WTC11 (cell line): ENCODE measurements around the gene KRTAP10-7. TPM values are rescaled to one million over a fixed set of nuclear protein-coding genes. Genes with fewer than 3 reads are reported as not detected.
"Not testable (repeated sequence)": the region's sequence is repeated elsewhere in the genome, so short reads cannot be mapped to it uniquely, and the experiment has no call there.

Source experiments
- ATAC-seq: fragments of 200-7000 bp; cut with Tn5 transposase; 2 replicates; pipeline ENCODE4 v1.10.0; 2021; ENCODE audit warnings: mild to moderate bottlenecking, moderate library complexity
- CTCF ChIA-PET: fragments of 300-600 bp; sonication (Branson Sonifier 250); formaldehyde crosslinking; loops from one replicate; lab custom pipeline; 2021; ENCODE audit warnings: antibody characterized with exemption; lab: Charles Lee
- POLR2A ChIA-PET: fragments of 350-600 bp; sonication (Branson Sonifier 250); formaldehyde crosslinking; loops from one replicate; lab custom pipeline; 2021; ENCODE audit warnings: antibody characterized with exemption; lab: Charles Lee
- DNase-seq: peaks from one replicate; pipeline ENCODE4 v3.0.0; 2021; ENCODE audit warnings: low spot score
- H3K27ac Mint-ChIP-seq: 2 replicates; pipeline ENCODE4 v1.8.0; 2021; ENCODE audit warnings: mixed read lengths
- H3K27me3 Mint-ChIP-seq: 2 replicates; pipeline ENCODE4 v1.8.0; 2021; ENCODE audit warnings: low read depth, mild to moderate bottlenecking, moderate library complexity, mixed read lengths
- H3K36me3 Mint-ChIP-seq: 2 replicates; pipeline ENCODE4 v1.8.0; 2021; ENCODE audit warnings: mixed read lengths
- H3K4me1 Mint-ChIP-seq: 2 replicates; pipeline ENCODE4 v1.8.0; 2022; ENCODE audit warnings: mixed read lengths
- H3K4me3 Mint-ChIP-seq: 2 replicates; pipeline ENCODE4 v1.8.0; 2021; ENCODE audit warnings: mild to moderate bottlenecking, moderate library complexity, mixed read lengths
- H3K9me3 Mint-ChIP-seq: 2 replicates; pipeline ENCODE4 v1.8.0; 2021; ENCODE audit warnings: mixed read lengths
- AFF4 ChIP-seq: sonication (generic); formaldehyde crosslinking; IDR thresholded peaks from 2 replicates; pipeline ENCODE4 v1.8.1; 2023; ENCODE audit warnings: mild to moderate bottlenecking, missing genetic modification reagents, borderline replicate concordance
- ATF2 ChIP-seq: sonication (generic); formaldehyde crosslinking; IDR thresholded peaks from 2 replicates; pipeline ENCODE4 v1.8.1; 2022; ENCODE audit warnings: low read depth, missing genetic modification reagents, borderline replicate concordance
- FOXP1 ChIP-seq: sonication (generic); formaldehyde crosslinking; IDR thresholded peaks from 2 replicates; pipeline ENCODE4 v1.8.0; 2022; ENCODE audit warnings: missing genetic modification reagents, mild to moderate bottlenecking, moderate library complexity, borderline replicate concordance
- GABPB1 ChIP-seq: sonication (generic); formaldehyde crosslinking; IDR thresholded peaks from 2 replicates; pipeline ENCODE4 v1.8.1; 2023; ENCODE audit warnings: mild to moderate bottlenecking, missing genetic modification reagents
- IRF1 ChIP-seq: sonication (generic); formaldehyde crosslinking; IDR thresholded peaks from 2 replicates; pipeline ENCODE4 v1.8.0; 2023; ENCODE audit warnings: missing genetic modification reagents
- IRF2 ChIP-seq: sonication (generic); formaldehyde crosslinking; IDR thresholded peaks from 2 replicates; pipeline ENCODE4 v1.8.0; 2022; ENCODE audit warnings: low read depth, missing genetic modification reagents, borderline replicate concordance
- NFE2L1 ChIP-seq: sonication (generic); formaldehyde crosslinking; IDR thresholded peaks from 2 replicates; pipeline ENCODE4 v1.8.1; 2023; ENCODE audit warnings: missing genetic modification reagents
- NFYB ChIP-seq: sonication (generic); formaldehyde crosslinking; conservative IDR thresholded peaks from 2 replicates; pipeline ENCODE4 v1.8.0; 2022; ENCODE audit warnings: low read depth, missing genetic modification reagents
- TEAD1 ChIP-seq: sonication (generic); formaldehyde crosslinking; IDR thresholded peaks from 2 replicates; pipeline ENCODE4 v1.8.0; 2022; ENCODE audit warnings: mild to moderate bottlenecking, missing genetic modification reagents
- TP53 ChIP-seq: sonication (generic); formaldehyde crosslinking; IDR thresholded peaks from 2 replicates; pipeline ENCODE4 v1.8.1; 2023; ENCODE audit warnings: mild to moderate bottlenecking, missing genetic modification reagents
- ZBTB43 ChIP-seq: sonication (generic); formaldehyde crosslinking; IDR thresholded peaks from 2 replicates; pipeline ENCODE4 v1.8.1; 2023; ENCODE audit warnings: mild to moderate bottlenecking, missing genetic modification reagents
- ZNF138 ChIP-seq: sonication (generic); formaldehyde crosslinking; conservative IDR thresholded peaks from 2 replicates; pipeline ENCODE4 v1.8.1; 2022; ENCODE audit warnings: mild to moderate bottlenecking, moderate library complexity, missing genetic modification reagents
- ZNF263 ChIP-seq: sonication (generic); formaldehyde crosslinking; IDR thresholded peaks from 2 replicates; pipeline ENCODE4 v1.8.1; 2022; ENCODE audit warnings: low read depth, mild to moderate bottlenecking, moderate library complexity, missing genetic modification reagents
- ZNF281 ChIP-seq: sonication (generic); formaldehyde crosslinking; IDR thresholded peaks from 2 replicates; pipeline ENCODE4 v1.8.0; 2023; ENCODE audit warnings: mild to moderate bottlenecking, missing genetic modification reagents
- total RNA-seq: library from RNA; stranded (reverse); gene quantifications from 3 replicates; pipeline ENCODE4 v1.2.3, GENCODE V29; 2021

The KRTAP10-7 gene
- total RNA-seq, 1 experiment from 2014 or later, result not detected

GRCh38 chr21:44637018-44637850 is 36.8 kb downstream of the KRTAP10-7 start, which contains the start of gene KRTAP10-10:
Gene KRTAP10-10, plus strand, starts transcription at chr21:44637356. Its CDS starts 62 bp downstream, at chr21:44637418.
- no peak for ATAC-seq
- H3K9me3 Mint-ChIP-seq, result peaks cover 40% of the 10 kb centered on the region
- H3K27me3 Mint-ChIP-seq, result peaks cover 4% of the 10 kb centered on the region; the same call in 1 of the 2 replicates
- ChIA-PET CTCF (no interaction called here), POLR2A (no interaction called here)
- H3K4me1 Mint-ChIP-seq, result peaks cover 6% of the 10 kb centered on the region
- TF ChIP-seq AFF4 (CRISPR knock-in tag) (no peak), TEAD1 (CRISPR knock-in tag) (no peak), ATF2 (CRISPR knock-in tag) (no peak), FOXP1 (CRISPR knock-in tag) (no peak), NFE2L1 (no peak), ZNF138 (CRISPR knock-in tag) (no peak), NFYB (CRISPR knock-in tag) (no peak), IRF2 (CRISPR knock-in tag) (no peak)
- no peak for DNase-seq
- peaks cover 19% of the 10 kb centered on the region for H3K36me3 Mint-ChIP-seq
- H3K27ac Mint-ChIP-seq, result no peak within 1 kb of the TSS; the same call in 1 of the 2 replicates
- no peak within 1 kb of the TSS for H3K4me3 Mint-ChIP-seq

GRCh38 chr21:44637851-44638348 is 37.5 kb downstream of the KRTAP10-7 start:
- DNase-seq, H3K27ac Mint-ChIP-seq, H3K4me1 Mint-ChIP-seq, ATAC-seq, H3K4me3 Mint-ChIP-seq, POLR2A ChIA-PET, CTCF ChIA-PET, H3K27me3 Mint-ChIP-seq: not testable (repeated sequence)
- peaks cover 34% of the 10 kb centered on the region for H3K9me3 Mint-ChIP-seq
- peaks cover 17% of the 10 kb centered on the region for H3K36me3 Mint-ChIP-seq

GRCh38 chr21:44638506-44639330 is 38.3 kb downstream of the KRTAP10-7 start:
- H3K4me1 Mint-ChIP-seq, H3K27me3 Mint-ChIP-seq, POLR2A ChIA-PET, DNase-seq, H3K27ac Mint-ChIP-seq, ATAC-seq, CTCF ChIA-PET, H3K4me3 Mint-ChIP-seq: not testable (repeated sequence)
- Mint-ChIP-seq H3K36me3 (peaks cover 13% of the 10 kb centered on the region), H3K9me3 (peaks cover 31% of the 10 kb centered on the region)

- H3K27me3 Mint-ChIP-seq, result peaks cover 4% of the 10 kb centered on the region; the same call in 1 of the 2 replicates
- H3K9me3 Mint-ChIP-seq, result peaks cover 35% of the 10 kb centered on the region
- no peak for ATAC-seq
- DNase-seq, result no peak
- no peak overlapping the region for H3K27ac Mint-ChIP-seq
- H3K4me3 Mint-ChIP-seq, result no peak overlapping the region
- POLR2A ChIA-PET, result no interaction called here
- peaks cover 6% of the 10 kb centered on the region for H3K4me1 Mint-ChIP-seq
- H3K36me3 Mint-ChIP-seq, result peaks cover 16% of the 10 kb centered on the region
- CTCF ChIA-PET, result no interaction called here
- TF ChIP-seq TP53 (CRISPR knock-in tag) (no peak), GABPB1 (CRISPR knock-in tag) (no peak), ZBTB43 (CRISPR knock-in tag) (no peak), IRF1 (CRISPR knock-in tag) (no peak), ZNF263 (CRISPR knock-in tag) (no peak), ZNF281 (CRISPR knock-in tag) (no peak), FOXP1 (CRISPR knock-in tag) (no peak)
Measured at GRCh38 chr21:44639331-44639655, 38.9 kb downstream of the KRTAP10-7 start.
